GM19455 (cell line): ENCODE results near the gene MLANA.

Experiments
- ATAC-seq: cut with Tn5 transposase; IDR thresholded peaks from one replicate; pipeline ENCODE4 v1.9.1; 2021; ENCODE audit not compliant: unreplicated experiment

The MLANA gene

DNA sequence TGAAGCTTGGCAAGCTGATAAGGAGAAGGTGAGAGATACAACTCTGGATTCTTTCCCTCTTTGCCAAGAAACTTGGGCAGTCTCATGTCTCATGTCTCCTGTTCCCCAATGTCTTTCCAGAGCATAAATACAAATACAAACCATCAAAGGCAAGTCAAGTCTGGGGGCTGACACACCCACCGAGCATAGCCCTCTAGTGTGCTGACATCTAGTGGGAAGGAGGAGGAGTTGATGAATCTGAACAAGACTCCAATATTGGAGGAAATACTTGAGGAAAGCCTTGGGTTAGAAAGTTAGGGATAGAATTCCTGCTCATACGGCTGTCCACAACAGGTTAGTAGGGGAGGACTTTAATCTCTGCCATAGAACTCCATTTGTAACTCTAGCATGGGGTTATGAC is 8.6 kb downstream of the MLANA start:
- no peak for ATAC-seq

DNA sequence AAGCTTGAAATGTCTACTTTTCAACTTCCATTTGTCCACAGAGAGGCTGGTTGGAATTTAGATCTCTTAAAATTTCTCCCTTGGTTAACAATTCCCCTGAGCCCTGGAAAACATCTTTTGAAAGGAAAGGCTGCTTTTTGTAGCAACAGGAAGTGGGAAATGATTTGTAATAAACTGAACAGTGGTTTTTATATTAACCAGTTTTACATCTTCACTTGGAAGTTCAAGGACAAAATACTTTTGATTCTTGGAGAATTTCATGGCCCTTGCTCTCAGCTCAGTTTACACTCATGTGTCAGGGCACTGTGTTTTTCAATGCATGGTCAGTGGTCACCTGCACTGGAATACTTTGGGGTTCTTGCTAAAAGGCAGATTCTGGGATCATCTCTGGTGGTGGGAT is 9.9 kb downstream of the MLANA start:
- ATAC-seq, result no peak

GRCh38 chr9:5902377-5902776 is 11.7 kb downstream of the MLANA start:
- no peak for ATAC-seq

GRCh38 chr9:5908918-5909317 is 18.2 kb downstream of the MLANA start:
- ATAC-seq, result no peak

DNA sequence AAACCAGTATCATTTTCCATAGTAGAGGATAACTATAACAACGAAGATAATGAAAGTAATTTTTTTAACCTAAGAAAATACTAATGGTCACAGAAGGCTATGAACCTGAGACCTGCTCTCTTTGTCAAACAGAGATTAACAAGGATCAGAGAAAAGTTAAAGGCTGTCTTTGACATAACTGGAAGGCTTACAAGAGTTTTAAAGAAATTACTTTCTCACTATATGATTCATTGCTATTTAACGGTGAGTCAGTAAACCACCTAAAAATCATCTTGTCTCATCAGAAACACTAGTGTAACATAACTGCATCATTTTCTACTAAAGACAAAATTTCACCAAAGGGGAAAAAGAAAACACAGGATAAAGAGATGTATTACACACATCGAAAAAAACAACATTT is 19.3 kb downstream of the MLANA start:
- no peak for ATAC-seq

GRCh38 chr9:5910413-5911057 is 19.8 kb downstream of the MLANA start:
- no peak for ATAC-seq

GRCh38 chr9:5915438-5915837 is 24.7 kb downstream of the MLANA start:
- ATAC-seq, result no peak

DNA sequence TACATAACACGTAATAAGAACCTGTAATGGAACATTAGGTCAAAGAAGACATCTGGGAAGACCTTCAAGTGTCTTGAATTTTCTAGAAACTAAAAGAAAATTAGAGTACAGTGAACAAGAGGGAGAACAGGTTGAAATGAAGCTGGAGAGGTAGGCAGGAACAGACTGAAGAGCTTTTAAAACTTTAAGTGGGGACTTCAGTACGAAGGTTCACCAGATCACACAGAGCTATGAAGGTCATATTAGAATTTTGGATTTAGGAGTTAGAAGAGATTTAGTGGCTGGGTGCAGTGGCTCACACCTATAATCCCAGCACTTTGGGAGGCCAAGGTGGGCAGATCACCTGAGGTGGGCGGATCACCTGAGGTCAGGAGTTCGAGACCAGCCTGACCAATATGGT is 26.6 kb downstream of the MLANA start:
- ATAC-seq, result no peak

DNA sequence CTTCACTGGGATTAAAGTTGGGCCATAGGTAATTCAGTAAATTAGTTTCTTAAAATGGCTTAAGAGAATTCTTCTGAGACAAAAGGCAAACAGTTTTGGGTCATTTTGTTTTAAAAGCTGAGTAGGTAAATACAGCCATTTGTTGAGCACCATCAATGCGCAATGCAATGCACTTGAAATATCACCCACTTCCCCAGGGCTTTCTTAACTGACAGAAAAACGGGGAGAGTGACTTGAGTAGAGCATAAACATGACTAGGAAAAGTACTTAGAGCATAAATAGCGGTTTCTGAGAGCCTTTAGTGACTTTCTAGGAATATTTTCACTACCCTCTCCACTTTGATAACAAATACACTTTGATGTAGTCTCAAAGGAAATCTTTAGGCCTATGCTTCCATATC is 27.2 kb downstream of the MLANA start:
- no peak for ATAC-seq

GRCh38 chr9:5918460-5918859 is 27.8 kb downstream of the MLANA start:
- no peak for ATAC-seq

GRCh38 chr9:5920860-5921328 is 30.2 kb downstream of the MLANA start:
- peak; percentile 87 for ATAC-seq

- ATAC-seq, result no peak
Measured at GRCh38 chr9:5922192-5922591, 31.5 kb downstream of the MLANA start.

GRCh38 chr9:5931657-5932056 is 41.0 kb downstream of the MLANA start:
- no peak for ATAC-seq

DNA sequence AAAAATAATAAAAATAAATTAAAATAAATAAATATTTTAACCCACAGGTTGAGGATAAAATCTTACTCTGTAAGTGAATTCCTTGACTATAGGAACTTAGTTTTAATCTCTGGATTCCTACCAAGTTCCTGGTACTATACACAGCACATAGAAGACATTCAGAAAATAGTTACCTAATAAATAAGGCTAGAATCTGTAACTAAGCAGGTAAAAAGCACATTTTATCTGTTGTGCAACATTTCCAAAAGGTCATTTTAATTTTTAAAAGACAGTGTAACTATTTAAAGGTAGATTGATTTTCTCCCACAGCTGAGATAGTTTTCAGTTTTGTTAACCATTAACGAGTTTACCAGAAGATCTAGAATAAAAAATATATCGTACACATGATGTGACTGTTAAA is 47.8 kb downstream of the MLANA start:
- ATAC-seq, result no peak

DNA sequence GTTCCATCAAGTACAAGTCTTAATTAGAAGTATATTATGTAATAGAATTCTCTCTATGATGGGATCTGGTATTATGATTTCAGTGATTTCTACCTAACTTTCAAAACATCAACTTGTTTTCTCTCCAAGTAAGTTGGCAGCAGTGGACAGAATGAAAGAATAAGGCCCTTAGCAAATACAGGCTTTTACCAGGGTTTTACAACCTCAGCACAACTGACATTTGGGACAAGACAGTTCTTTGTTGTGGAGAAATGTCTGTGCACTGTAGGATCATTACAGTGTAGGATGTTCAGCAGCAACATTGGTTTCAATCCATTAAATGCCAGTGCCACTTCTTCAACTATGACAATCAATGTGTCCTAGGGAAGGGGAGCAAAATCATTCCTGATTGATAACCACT is 48.8 kb downstream of the MLANA start:
- ATAC-seq, result no peak

DNA sequence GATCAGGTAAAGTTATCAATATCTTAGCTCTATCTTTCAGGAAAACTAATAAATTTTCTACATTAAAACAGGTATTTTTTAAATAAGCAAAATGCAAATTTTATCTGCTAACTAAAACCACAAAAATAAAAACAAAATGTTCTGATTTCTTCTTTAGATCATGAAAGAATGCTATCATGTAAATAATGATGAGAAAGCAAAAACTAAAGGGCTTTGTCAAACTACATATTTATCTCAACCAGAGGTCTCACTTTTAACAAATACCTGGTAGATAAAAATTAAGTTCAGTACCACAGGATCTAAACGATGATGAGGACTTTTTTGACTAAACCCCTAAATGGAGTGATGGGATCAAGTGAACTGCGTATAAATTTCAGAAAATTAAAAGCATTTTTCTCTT is 50.5 kb downstream of the MLANA start:
- ATAC-seq, result no peak

DNA sequence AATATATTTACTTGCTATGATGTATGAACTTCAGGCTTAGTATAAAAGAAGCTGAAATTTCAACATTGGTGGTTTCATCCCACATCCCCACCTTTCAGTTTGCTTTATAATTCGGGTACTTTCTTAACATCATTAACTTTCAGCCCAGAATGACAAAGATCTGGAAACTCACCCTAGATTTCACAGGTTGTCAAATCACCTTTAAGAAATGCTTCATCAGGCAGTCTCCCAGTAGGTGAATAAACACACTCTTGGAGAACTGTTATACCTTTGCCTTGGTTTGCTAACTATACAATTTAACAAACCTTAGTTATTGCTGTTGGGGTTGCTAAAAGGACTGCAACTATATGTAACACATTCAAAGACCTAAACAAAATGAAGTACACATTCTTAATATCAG is 54.4 kb downstream of the MLANA start:
- no peak for ATAC-seq

- ATAC-seq, result no peak
Measured at GRCh38 chr9:5947912-5948311, 57.2 kb downstream of the MLANA start.

GRCh38 chr9:5949103-5949699 is 58.5 kb downstream of the MLANA start:
- no peak for ATAC-seq

GRCh38 chr9:5950261-5950660 is 59.6 kb downstream of the MLANA start:
- ATAC-seq, result no peak

DNA sequence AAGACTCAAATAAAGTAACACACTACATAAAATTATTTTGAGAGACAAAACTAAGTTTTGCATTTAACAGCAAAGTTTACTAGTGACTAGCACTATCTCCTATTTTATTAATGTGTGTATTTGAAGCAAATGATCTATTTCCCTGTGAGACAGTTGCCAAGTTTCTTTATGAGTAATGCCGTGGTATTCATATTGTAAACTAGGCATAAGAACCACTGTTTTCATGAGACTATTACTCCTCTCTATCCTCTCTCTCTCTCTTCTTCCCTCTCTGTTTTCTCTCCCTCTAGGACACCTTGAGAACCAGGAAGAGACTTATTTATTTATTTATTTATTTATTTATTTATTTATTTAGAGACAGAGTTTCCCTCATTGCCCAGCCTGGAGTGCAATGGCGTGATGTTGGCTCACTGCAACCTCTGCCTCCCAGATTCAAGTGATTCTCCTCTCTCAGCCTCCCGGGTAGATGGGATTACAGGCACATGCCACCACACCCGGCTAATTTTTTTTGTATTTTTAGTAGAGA is 61.1 kb downstream of the MLANA start:
- no peak for ATAC-seq

DNA sequence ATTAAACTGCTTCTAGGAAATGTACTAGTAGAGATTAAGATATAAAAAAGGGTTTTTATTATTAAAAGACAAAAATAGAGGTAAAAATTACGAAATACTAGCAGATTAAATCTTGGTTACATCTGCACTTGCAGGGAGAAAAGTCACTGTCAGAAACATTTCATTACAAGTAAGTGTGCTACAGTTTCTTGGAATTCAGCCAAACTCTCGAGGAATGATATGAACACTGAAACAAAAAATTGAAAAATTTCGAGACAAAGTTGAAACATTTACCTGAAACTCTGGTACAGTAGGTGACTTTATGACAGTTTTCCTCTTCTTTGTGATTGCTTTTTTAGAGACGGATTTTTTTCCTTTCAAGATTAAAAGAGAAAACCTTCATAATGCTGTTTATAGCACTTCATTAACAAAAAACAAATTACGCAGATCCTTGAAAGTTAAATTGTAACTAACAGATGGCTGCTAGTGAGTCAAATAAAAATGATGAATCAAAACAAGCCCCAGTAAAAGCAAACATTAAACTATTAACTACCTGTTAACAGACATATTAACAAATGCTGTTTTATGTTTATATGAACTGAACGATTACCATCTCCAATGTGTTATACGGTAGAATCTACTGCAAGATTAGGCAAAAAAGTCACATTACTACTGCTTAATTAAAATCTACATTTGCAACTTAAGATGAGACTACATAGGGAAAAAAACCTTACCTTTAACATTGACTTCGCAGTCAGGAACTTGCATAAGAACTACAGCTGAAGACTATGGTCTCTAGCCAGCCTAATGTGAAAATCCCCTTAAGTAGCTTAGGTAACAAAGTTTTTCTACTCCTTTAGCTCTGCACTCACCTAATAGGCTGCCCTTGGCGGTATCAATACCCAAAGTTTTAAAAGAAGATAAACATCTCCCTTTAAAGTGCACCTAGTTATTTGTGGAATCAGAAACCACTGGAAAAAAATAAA is 63.3 kb downstream of the MLANA start:
- no peak for ATAC-seq
